Measurements from ENCODE around the gene DHRS9.
A peak's percentile ranks its signal among the peaks of the same experiment; 100 is the strongest.

Gene DHRS9

GRCh38 chr2:169073963-169074751, 4.8 kb downstream of the DHRS9 start:
- Histone ChIP-seq H3K27me3 (no peaks in the 10 kb centered on the region), H3K4me3 (ENCODE audit: low read depth in 1 of 2, low read length in 1 of 2) (no peak overlapping the region), H3K4me1 (ENCODE audit: control insufficient read depth in 1 of 2, insufficient read depth in 1 of 2, low read depth in 1 of 2, low read length in 1 of 2) (peaks cover 69 to 83% of the 10 kb centered on the region in 2 experiments), H3K9me3 (no peaks in the 10 kb centered on the region), H3K27ac (peak overlapping the region; percentile 89), H3K36me3 (no peaks in the 10 kb centered on the region)
- no peak for TF ChIP-seq CTCF (IDR thresholded peaks at IDR 0.05)

GRCh38 chr2:169077674-169078240, 8.4 kb downstream of the DHRS9 start:
- peaks cover 69 to 81% of the 10 kb centered on the region in 2 experiments for H3K4me1 ChIP-seq (ENCODE audit: control insufficient read depth in 1 of 2, insufficient read depth in 1 of 2, low read depth in 1 of 2, low read length in 1 of 2)
- no peaks in the 10 kb centered on the region for H3K27me3 ChIP-seq
- peak overlapping the region; percentile 5 for H3K27ac ChIP-seq
- no peak for TF ChIP-seq CTCF (IDR thresholded peaks at IDR 0.05)
- H3K4me3 ChIP-seq (ENCODE audit: low read depth in 1 of 2, low read length in 1 of 2) = no peak overlapping the region
- H3K9me3 ChIP-seq = no peaks in the 10 kb centered on the region
- H3K36me3 ChIP-seq = no peaks in the 10 kb centered on the region

- peak overlapping the region; percentile 76 for H3K27ac ChIP-seq
- no peak for TF ChIP-seq CTCF (IDR thresholded peaks at IDR 0.05)
- peak overlapping the region; percentile 10 to 11 for H3K4me3 ChIP-seq (ENCODE audit: low read depth in 1 of 2, low read length in 1 of 2)
- H3K4me1 ChIP-seq (ENCODE audit: control insufficient read depth in 1 of 2, insufficient read depth in 1 of 2, low read depth in 1 of 2, low read length in 1 of 2) = peaks cover 75 to 81% of the 10 kb centered on the region in 2 experiments
- no peaks in the 10 kb centered on the region for H3K9me3 ChIP-seq
- no peaks in the 10 kb centered on the region for H3K36me3 ChIP-seq
- H3K27me3 ChIP-seq = no peaks in the 10 kb centered on the region
Observed at GRCh38 chr2:169080250-169081069, 11.1 kb downstream of the DHRS9 start.

GRCh38 chr2:169081551-169081950, 12.2 kb downstream of the DHRS9 start:
- Histone ChIP-seq H3K36me3 (no peaks in the 10 kb centered on the region), H3K4me3 (ENCODE audit: low read depth in 1 of 2, low read length in 1 of 2) (no peak overlapping the region), H3K9me3 (no peaks in the 10 kb centered on the region), H3K27ac (peak overlapping the region; percentile 76), H3K27me3 (no peaks in the 10 kb centered on the region), H3K4me1 (ENCODE audit: control insufficient read depth in 1 of 2, insufficient read depth in 1 of 2, low read depth in 1 of 2, low read length in 1 of 2) (peaks cover 86 to 91% of the 10 kb centered on the region in 2 experiments)
- no peak for TF ChIP-seq CTCF (IDR thresholded peaks at IDR 0.05)

- no peak for TF ChIP-seq CTCF (IDR thresholded peaks at IDR 0.05)
- peak overlapping the region; percentile 76 for H3K27ac ChIP-seq
- no peaks in the 10 kb centered on the region for H3K27me3 ChIP-seq
- H3K9me3 ChIP-seq = no peaks in the 10 kb centered on the region
- H3K36me3 ChIP-seq = no peaks in the 10 kb centered on the region
- H3K4me1 ChIP-seq (ENCODE audit: control insufficient read depth in 1 of 2, insufficient read depth in 1 of 2, low read depth in 1 of 2, low read length in 1 of 2) = peaks cover 97 to 98% of the 10 kb centered on the region in 2 experiments
- peak overlapping the region; percentile 61 to 65 for H3K4me3 ChIP-seq (ENCODE audit: low read depth in 1 of 2, low read length in 1 of 2)
Observed at GRCh38 chr2:169082995-169083394, 13.6 kb downstream of the DHRS9 start.
